Stimulated activated CD8-positive, alpha-beta memory T cell treated with anti-CD3 and anti-CD28 coated beads, Interleukin-12 subunit alpha, Interleukin-12 subunit beta, amount 100 ng/mL, for 24 hours (primary cell): ENCODE measurements around the gene YARS2.
"Not testable (repeated sequence)": the region's sequence is repeated elsewhere in the genome, so short reads cannot be mapped to it uniquely, and the experiment has no call there.

Experiments
- DNase-seq: peaks from one replicate; pipeline ENCODE4 v3.0.0-alpha.2; 2020; ENCODE audit errors: extremely low read depth

Gene YARS2

DNA sequence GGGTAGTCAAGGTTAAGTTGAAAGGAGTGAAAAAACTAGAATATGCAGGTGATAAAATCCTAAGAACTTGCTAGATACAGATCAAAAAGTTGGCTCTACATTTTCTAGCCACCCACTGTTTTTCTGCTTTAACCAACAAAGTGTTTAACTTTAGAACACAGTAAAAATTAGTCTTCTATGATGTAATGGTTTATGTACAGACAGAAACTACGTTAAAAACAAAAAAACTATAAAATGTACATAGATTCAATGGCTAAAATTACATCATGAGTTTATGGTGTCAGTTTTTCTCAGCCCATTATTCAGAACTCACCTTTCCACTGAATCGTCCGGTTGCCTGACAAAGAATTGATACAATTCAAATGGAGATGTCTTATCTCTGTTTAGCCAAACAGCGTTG, 2.1 kb downstream of the YARS2 start:
- DNase-seq: no peak

DNA sequence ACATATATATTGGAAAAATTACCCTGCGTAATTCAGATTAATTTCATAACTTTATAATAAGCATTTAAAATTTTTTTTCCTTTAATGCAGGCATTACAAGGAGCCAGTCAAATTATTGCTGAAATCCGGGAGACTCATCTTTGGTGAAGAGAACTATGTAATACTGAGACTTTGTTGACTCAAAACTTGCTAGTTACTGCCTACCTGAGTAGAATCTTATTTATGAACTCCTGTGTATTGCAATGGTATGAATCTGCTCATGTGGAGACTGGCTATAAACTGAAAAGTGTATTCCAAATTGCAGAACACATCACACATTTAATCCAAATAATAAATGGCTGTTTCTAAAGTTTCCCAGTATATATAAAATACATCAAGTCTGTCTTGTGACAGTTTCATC, 12.4 kb downstream of the YARS2 start:
- DNase-seq: no peak

DNA sequence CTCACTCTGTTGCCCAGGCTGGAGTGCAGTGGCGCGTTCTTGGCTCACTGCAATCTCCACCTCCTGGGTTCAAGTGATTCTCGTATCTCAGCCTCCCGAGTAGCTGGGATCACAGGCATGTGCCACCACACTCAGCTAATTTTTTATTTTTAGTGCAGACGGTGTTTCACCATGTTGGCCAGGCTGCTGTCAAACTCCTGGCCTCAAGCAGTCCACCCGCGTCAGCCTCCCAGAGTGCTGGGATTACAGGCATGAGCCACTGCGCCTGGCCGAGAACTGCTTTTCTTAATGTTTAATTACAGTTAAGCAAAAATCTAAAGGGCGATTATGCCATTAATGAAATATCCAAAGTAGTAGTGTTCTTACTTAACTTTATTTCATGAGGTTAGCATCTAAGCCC, 13.6 kb downstream of the YARS2 start:
- no peak for DNase-seq

DNA sequence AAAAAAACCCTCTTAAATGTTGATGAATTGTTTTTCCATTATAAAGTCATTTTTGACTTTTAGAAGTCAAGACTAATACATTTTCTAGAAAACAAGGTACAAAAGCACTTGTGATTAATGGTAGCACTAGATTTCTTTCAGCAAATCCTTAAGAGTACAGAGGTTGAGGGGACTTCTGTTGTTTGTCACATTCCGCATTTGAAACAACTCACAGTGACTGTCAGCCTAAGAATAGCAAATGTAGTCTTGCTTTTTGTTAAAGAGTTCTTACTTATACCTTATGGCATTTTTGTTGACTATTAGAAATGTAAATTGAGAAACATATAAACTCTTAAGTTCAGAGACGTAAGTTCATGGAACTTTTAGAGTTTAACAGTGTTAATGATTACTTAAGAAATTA, 16.4 kb downstream of the YARS2 start:
- no peak for DNase-seq

DNA sequence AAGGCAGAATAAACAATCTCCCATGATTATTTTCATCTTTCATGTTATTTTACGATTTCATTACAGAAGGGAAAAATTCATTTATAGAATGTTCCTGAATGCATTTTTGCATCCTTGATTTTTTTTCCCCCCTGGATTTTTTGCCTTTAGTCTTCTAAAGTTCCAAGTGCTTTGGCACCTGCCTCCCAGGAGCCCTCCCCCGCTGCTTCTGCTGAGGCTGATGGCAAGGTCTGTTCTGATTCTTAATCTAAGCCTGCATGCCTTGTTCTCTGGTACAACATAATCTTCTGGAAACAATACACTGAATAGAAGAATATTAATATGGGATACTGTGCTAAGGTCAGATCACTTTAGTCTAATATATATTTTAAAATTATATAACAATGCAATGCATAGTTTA, 18.0 kb downstream of the YARS2 start:
- no peak for DNase-seq

DNA sequence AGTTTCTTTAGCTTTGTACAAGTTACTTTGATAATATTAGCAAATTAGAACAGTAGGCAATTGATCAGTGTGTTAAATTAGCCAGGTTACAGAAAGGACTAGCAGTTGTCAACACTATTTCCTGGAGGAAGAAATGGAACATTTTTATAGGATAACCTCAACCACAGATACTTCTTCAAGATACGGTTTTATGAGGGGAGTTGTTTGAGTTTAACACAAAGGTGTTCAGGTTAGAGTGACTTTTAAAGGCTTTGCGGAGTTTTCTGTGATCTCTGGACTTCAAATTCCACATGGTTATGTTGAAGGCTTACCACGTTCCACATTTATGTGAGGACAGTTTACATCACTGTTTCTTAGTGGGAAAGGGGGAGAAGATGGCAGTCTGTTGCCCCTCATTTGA, 19.3 kb downstream of the YARS2 start:
- no peak for DNase-seq

DNA sequence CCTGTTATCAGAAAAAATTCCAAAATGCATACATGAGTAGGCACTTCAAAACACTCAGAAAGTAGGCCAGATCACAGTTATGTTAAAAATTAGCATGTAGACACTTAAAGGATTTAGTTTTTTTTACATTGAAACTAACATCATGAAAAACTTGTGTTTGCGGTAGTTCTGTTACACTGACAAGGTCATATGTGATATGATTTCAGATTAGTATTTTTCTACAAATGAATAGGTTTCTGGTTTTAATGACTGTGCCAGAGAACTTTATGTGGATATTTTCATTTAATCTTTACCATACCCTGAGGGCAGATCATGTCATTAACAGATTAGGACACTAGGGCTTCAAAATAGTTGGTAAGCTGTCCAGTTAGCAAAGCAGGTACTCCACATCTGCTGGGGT, 20.7 kb downstream of the YARS2 start:
- DNase-seq: no peak

DNA sequence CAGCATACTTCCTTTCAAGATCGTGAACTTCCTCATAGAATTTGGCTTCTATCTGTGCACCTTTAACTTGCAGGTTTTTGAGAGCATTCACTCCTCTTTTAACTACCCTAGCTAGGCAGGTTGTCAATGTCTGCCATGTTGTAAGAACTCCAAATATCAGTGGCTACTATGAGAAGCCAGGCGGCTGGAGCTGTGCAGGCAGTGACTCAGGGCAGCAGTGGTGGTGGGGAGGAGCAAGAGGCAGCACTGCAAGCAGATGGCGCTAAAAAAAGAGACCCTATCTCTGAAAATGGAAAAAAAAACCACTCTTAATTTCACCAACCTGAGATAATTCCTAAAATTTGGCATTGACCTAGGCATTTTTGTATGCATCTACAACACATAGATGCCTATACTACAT, 28.5 kb downstream of the YARS2 start:
- DNase-seq: no peak

DNA sequence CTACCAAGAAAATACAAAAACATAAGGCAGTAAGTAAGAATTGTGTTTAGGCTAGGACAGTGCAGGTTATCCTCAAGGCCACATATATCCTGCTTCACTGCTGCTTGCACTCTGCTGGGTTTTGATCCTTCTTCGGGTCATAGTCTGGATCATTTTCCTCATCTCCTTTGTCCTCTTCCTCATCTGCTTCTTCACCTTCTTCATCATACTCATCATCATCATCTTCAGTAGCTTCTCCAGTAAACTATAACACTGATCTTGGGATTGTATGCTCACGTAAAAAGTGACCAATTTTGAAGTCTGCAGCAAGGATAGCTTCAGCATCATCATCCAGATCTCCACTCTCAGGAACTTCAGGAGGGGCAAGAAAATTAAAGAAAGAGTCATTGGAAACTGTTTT, 29.4 kb downstream of the YARS2 start:
- DNase-seq: no peak

DNA sequence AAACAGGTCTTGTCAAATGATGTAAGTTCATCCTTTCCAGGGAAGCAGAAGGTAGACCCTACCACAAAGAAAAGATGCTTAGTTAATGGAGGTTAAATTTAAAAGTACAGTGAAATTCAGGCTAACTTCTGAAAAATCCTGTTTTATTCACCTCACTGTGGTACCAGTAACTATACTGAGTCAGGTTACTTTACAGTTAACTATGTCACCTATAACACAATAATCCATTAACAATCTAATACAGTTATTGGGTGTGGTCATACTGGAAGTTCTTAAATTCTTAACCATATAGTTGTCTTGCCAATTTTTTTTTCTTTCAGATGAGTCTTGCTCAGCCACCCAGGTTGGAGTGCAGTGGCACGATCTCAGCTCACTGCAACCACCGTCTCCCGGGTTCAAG, 30.4 kb downstream of the YARS2 start:
- not testable (repeated sequence) for DNase-seq

DNA sequence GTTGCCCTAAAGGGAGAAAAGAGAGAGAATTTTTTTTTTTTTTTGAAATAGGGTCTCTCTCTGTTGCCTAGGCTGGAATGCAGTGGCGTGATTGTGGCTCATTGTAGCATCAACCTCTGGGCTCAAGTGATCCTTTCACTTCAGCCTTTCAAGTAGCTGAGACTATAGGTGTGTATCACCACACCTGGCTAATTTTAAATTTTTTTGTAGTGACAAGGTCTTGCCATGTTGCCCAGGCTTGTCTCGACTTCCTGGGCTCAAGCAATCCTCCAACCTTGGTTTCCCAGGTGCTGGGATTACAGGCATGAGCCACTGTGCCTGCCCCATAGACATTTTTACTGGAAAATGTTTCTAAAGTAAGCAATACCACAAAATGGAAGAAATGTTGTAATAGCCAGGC, 36.8 kb downstream of the YARS2 start:
- DNase-seq: no peak

DNA sequence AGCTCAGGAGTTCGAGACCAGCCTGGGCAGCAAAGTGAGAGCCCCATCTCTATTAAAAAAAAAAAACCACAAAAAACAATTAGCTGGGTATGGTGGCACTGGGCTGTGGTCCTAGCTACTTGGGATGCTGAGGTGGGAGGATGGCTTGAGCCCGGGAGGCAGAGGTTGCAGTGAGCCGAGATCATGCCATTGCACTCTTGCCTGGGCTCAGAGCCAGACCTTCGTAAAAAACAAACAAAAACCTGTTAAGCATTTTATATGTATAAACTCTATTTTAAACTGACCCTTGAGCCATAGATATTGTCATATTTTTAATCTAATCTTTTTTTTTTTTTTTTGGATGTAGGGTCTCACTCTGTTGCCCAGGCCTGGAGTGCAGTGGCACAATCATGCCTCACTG, 40.9 kb downstream of the YARS2 start:
- no peak for DNase-seq

DNA sequence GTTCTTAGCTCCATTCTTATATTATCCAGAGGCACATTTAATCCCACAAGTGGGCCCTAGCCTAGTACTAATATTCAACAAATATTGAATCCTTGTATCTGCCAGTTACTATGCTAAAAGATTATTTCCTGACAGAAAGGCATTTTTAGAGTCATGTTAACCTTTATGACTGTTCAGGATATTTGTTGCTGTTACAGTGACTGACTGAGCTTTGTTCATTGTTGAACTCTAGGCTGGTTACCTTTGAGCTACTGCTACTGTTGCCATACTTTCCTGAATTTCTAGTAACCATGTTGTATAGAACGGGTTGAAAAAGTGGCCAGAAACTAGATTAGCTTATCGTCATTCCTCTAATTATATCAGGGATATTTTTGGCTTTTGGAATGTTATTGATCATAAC, 46.8 kb downstream of the YARS2 start:
- no peak for DNase-seq

DNA sequence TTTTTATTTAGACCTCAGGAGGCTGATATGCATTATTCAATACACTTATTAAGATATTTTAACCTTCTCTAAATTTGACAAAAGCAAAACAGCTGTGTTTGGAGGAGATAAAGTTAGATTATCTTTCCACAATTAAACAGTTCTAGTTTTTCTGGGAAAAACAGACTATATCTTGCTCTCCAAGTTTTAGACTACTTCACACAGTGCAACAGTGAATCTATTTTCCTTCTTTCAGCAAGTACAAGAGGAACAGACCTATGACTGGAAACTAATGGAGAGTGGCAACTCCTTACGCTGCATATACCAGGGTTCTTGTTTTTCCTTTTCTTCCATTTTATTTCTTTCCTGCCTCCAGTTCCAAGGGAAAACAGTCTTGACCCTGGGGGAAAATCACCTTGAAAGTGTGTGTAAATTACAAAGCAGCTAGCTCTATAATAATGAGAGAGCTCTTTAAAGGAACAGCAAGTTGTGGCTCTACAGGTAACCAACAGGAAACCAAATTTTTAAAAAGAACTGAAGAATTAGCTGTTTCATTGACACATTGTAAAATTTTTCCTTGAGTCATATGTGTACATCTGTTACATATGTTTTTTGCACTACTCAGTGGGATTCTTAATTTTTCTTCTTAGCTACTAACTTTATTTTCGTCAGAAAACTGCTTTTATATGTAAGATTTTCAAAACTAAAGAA, 49.2 kb downstream of the YARS2 start:
- DNase-seq: no peak

DNA sequence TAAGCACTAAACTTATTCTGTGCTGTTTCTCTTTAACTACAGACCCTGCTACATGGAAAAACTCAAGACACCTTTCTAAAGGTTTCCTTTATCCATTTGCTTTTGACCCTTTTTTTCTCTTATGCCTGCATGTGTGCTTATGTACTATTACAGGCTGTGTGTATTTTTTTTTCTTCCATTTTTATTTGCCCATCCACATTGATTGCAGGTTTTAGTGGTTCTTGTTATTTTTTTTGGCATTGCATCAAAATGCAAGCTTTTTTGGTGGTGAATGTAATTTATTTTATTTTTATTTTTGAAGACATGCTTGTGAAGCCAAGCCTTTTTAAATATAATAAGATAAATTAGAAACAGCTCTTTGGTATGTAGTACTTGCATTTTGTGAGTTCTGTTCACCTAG, 49.9 kb downstream of the YARS2 start:
- DNase-seq: no peak

DNA sequence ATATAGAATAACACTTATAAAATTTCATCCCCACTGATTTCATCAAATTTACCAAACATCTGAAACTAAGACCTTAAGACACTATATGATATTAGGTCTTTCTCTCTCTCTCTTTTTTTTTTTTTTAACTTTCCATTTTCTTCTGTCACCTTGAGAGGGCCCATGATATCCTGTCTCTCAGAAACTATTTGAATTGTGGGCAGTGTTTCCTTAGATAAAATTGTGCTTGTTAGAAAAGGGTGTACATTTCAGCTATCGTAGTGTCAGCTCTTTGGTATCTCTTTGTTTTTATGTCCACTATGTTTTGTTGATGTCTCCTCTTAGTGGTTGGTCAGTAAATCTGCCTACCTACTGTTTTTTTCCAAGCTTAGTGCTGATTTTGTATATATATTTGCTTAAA, 52.8 kb downstream of the YARS2 start:
- no peak for DNase-seq

DNA sequence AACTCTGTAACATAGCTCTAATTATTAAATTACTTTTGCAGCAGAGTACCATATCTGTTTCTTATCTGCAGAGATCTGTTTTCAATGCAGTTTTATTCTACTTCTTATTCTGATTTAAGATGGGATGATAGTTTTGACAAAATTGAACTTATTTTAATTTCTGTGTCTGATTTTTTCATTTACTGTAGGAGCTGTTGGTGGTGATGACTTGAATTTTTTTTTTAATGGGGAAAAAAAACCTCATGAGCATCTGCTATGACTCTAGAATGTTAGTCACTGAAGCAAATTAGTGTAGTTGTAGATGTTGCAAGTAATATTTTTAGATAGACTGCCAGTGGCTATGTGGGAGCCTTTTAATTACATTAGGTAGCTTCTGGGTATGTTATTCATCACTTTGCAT, 53.2 kb downstream of the YARS2 start:
- DNase-seq: no peak

DNA sequence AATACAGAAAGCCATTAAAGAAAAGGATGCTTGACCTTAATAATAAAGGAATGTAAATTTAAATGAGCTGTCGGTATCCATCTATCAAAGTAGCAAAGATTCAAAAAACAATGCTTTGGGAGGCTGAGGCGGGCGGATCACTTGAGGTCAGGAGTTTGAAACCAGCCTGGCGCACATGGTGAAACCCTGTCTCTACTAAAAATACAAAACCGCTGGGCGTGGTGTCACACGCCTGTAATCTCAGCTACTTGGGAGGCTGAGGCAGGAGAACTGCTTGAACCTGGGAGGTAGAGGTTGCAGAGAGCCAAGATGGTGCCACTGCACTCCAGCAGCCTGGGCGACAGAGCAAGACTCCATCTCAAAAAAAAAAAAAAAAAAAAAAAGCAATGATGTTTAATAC, 56.3 kb downstream of the YARS2 start:
- not testable (repeated sequence) for DNase-seq

DNA sequence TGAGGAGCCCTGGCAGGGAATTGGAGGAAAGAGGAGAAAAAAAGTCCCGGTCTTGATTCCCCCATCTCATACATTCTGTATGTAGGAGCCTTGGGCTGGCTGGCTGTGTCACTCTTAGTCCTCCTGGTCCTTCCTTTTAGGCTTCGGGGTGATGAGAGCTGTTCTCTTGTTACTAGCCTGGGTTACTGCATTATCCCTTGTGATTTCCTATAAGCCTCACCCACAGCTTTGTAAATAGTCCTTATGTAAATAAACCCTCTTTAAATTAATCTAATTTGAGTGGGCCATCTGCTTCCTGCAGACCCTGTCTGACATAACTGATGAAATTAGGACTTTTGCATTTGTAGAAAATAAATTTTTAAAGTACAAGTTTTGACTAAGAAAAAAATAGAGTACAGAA, 57.4 kb downstream of the YARS2 start:
- DNase-seq: no peak

DNA sequence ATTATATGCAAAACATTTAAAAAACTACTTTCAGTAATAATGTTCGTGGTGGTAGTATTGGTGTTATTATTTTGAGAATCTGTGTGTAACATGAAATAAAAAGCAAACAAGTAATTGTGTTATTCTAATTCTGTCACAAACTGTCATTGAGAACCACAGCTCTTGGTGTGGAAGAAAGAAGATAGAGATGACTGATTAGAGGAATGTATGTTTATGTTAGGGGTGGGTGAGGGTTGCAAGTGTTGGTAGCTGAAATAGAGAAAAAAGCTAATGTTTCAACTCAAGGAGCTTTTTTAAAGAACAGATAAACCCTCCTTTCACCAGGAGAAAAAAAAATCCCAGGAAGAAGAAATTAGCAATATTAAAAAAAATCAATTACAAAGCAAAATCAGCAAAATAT, 58.3 kb downstream of the YARS2 start:
- no peak for DNase-seq
